GM12873 (cell line): Measurements from ENCODE around the gene SLC6A3.

ENCODE experiments used
- CTCF ChIP-seq: IDR thresholded peaks from 2 replicates; pipeline ENCODE4 v1.5.1; 2012; ENCODE audit warnings: low read depth, mild to moderate bottlenecking, moderate library complexity, low read length, control low read depth; ENCODE audit not compliant: insufficient read depth; ENCODE audit errors: missing control alignments

The SLC6A3 gene

GRCh38 chr5:1481959-1482331 lies 36.7 kb upstream of the SLC6A3 start:
- TF ChIP-seq CTCF, result no peak

GRCh38 chr5:1481266-1481958 lies 36.2 kb upstream of the SLC6A3 start:
- no peak for TF ChIP-seq CTCF

- no peak for TF ChIP-seq CTCF
Measured at GRCh38 chr5:1480806-1481205, 35.6 kb upstream of the SLC6A3 start.

- no peak for TF ChIP-seq CTCF
Measured at GRCh38 chr5:1480217-1480616, 35.0 kb upstream of the SLC6A3 start.

- peak; percentile 86 for TF ChIP-seq CTCF
Measured at GRCh38 chr5:1479581-1480188, 34.4 kb upstream of the SLC6A3 start.

GRCh38 chr5:1479066-1479465 lies 33.8 kb upstream of the SLC6A3 start:
- TF ChIP-seq CTCF, result no peak

- no peak for TF ChIP-seq CTCF
Measured at GRCh38 chr5:1478271-1479035, 33.2 kb upstream of the SLC6A3 start.
